Astrocyte of the spinal cord (primary cell): Measurements from ENCODE around the gene DLGAP1.

Experiments used
- DNase-seq: peaks from one replicate; pipeline ENCODE4 v3.0.0; 2011; ENCODE audit warnings: low read depth, low spot score
- H3K4me3 ChIP-seq: 2 replicates; pipeline ENCODE4 v1.5.1; 2011; ENCODE audit warnings: low read depth, mild to moderate bottlenecking, low read length, moderate library complexity
- in situ Hi-C: cut with HindIII; loops from 2 replicates; pipeline ENCODE4 v1.10.0; 2017; ENCODE audit warnings: low sequenced_read_pairs
- TF ChIP-seq, protein P1 (sequence below): IDR thresholded peaks from 2 replicates; pipeline ENCODE4 v1.5.1; 2012; ENCODE audit warnings: low read depth, mild to moderate bottlenecking, low read length, inconsistent platforms

The DLGAP1 gene

DNA sequence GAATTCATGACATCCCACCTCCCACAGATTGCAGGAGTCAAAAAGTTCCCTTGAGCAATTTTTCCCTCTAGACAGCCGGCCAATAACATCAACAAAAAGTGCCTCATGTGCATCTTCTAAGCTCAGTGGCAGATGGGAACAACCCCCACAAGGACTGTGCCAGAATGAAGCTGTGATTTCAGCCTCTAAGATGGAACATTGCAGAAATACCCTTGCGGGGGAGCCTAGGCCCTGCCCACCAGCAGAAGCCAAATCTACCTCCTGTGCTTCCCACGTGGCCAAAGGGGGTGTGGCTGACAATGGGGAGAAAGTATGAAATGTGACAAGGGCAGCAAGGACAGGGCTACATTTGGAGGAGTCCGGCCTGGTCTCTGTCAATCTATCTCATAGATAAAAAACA is 522.8 kb downstream of the DLGAP1 start:
- TF ChIP-seq, protein P1, sequence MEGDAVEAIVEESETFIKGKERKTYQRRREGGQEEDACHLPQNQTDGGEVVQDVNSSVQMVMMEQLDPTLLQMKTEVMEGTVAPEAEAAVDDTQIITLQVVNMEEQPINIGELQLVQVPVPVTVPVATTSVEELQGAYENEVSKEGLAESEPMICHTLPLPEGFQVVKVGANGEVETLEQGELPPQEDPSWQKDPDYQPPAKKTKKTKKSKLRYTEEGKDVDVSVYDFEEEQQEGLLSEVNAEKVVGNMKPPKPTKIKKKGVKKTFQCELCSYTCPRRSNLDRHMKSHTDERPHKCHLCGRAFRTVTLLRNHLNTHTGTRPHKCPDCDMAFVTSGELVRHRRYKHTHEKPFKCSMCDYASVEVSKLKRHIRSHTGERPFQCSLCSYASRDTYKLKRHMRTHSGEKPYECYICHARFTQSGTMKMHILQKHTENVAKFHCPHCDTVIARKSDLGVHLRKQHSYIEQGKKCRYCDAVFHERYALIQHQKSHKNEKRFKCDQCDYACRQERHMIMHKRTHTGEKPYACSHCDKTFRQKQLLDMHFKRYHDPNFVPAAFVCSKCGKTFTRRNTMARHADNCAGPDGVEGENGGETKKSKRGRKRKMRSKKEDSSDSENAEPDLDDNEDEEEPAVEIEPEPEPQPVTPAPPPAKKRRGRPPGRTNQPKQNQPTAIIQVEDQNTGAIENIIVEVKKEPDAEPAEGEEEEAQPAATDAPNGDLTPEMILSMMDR = no peak
- H3K4me3 ChIP-seq = no peak overlapping the region
- in situ Hi-C loops = no loop called here
- no peak for DNase-seq

DNA sequence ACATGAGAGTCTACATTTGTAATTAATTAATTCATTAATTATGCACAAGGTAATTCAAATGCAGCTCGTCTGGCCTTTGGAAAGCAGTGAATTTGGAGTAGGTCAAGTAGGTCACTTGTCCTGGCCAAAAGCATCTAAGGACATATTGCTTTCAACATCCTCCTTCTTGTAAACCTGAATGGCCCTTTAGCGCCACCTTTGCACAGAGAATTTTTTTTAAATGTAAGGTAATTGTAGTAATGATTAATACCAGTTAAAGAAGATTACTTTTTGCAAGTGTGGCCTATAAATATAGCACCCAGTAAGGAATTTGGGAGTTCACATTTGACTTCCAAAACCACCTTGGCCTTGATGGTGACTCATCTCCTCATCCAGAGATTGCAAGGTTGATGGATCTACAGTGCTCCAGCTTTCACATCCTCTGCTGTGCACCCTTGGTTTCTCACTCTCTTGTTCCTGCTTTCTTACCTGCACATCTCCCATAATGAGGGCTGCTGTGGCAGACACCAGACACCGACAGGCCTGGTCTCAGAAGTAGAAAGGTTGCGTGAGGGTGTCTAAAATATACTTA is 523.5 kb downstream of the DLGAP1 start:
- DNase-seq = no peak
- in situ Hi-C loops = no loop called here
- H3K4me3 ChIP-seq = no peak overlapping the region
- TF ChIP-seq, protein P1 = no peak

GRCh38 chr18:3931013-3931315 is 524.1 kb downstream of the DLGAP1 start:
- TF ChIP-seq, protein P1 = no peak
- in situ Hi-C loops = no loop called here
- H3K4me3 ChIP-seq = no peak overlapping the region
- DNase-seq = no peak

DNA sequence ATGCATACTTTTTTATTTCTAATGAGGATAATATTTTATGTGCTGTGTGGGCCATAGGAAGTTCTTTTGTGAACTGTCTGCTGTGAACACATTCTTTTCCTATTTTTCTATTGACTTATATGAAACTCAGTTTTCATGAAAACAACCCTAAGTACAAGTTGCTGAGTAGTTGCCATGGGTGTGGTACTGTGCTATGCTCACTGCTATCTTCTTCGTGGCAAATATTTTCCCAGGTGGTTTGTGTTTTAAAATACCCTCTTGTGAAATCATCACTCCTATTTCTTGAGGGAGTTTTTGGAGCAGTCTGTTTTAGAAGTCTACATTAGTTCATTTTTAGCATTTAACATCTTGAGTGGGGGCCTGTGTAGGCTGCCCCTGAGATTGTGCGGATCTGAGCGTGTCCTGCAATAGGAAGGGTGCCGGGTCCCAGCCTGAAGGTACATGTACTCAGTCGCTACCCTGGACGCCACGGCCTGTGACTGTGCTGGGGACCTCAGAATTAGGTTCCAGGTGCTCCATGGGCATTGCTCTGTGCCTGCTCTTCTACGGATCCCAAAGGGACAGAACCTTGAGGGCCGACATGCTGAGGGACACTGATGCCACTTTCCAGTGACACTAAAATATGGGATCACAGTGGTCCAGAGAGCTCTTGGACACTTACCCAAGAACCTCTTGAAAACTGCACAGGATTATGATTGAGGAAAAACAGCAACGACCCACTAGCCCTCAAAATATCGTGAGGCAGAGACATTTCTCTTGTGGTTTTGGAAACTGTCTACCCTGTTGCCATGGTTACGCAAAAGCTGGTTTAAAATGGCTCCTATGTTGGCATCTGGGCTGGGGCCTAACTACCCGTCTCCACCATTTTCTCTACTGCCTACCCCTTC is 524.7 kb downstream of the DLGAP1 start:
- TF ChIP-seq, protein P1 = no peak
- DNase-seq = no peak
- in situ Hi-C loops = no loop called here
- no peak overlapping the region for H3K4me3 ChIP-seq

GRCh38 chr18:3924455-3924854 is 530.7 kb downstream of the DLGAP1 start:
- in situ Hi-C loops = no loop called here
- TF ChIP-seq, protein P1 = no peak
- DNase-seq = no peak
- no peak overlapping the region for H3K4me3 ChIP-seq

GRCh38 chr18:3923750-3924149 is 531.4 kb downstream of the DLGAP1 start:
- TF ChIP-seq, protein P1 = no peak
- no peak overlapping the region for H3K4me3 ChIP-seq
- peak; percentile 64 for DNase-seq
- in situ Hi-C loops = no loop called here
